HEK293 (cell line): Measurements from ENCODE around the gene MDM2.

ENCODE experiments used
- CTCF ChIA-PET: fragments of 350-600 bp; formaldehyde crosslinking; extraction: SDS; loops from one replicate; lab custom pipeline; 2021; ENCODE audit warnings: antibody characterized with exemption; lab: Yijun Ruan, JAX
- POLR2A ChIA-PET: fragments of 300-600 bp; formaldehyde crosslinking; extraction: SDS; loops from one replicate; lab custom pipeline; 2020; ENCODE audit warnings: antibody characterized with exemption, inconsistent platforms; lab: Yijun Ruan, JAX
- H3K27ac ChIP-seq: fragments of 200-500 bp; sonication (Bioruptor generic); 2 replicates; pipeline ENCODE4 v1.5.1; 2014; ENCODE audit warnings: low read depth, low read length, control low read depth, inconsistent platforms; ENCODE audit errors: extremely low read depth
- H3K36me3 ChIP-seq, 2 experiments: fragments of 200-500 bp in 1 of 2; sonication (Bioruptor generic) in 1 of 2; 1 replicate in 1 of 2; 2 replicates in 1 of 2; pipeline ENCODE4 v1.5.1; 2014 to 2017; ENCODE audit warnings: inconsistent platforms in 2 of 2, low read length in 2 of 2; ENCODE audit not compliant: control insufficient read depth in 2 of 2, insufficient read depth in 1 of 2
- H3K4me1 ChIP-seq: fragments of 200-500 bp; sonication (Bioruptor generic); 2 replicates; pipeline ENCODE4 v1.5.1; 2014; ENCODE audit warnings: mild to moderate bottlenecking, low read length, inconsistent platforms; ENCODE audit not compliant: control insufficient read depth, insufficient read depth
- H3K4me3 ChIP-seq: 2 replicates; pipeline ENCODE4 v1.5.1; 2011; ENCODE audit warnings: low read depth, mild to moderate bottlenecking, control low read depth, low read length, moderate library complexity
- H3K9me3 ChIP-seq: fragments of 200-500 bp; sonication (Bioruptor generic); 2 replicates; pipeline ENCODE4 v1.5.1; 2014; ENCODE audit warnings: low read depth, low read length, inconsistent platforms; ENCODE audit not compliant: control insufficient read depth, insufficient read depth
- IKZF3 ChIP-seq: fragments of 450-650 bp; IDR thresholded peaks from 2 replicates; pipeline ENCODE4 v1.5.0; 2018; ENCODE audit warnings: missing biosample characterization, mild to moderate bottlenecking, missing genetic modification characterization, moderate library complexity
- KLF1 ChIP-seq: fragments of 450-650 bp; formaldehyde crosslinking; IDR thresholded peaks from 2 replicates; pipeline ENCODE4 v1.5.1; 2016; ENCODE audit warnings: missing biosample characterization, missing genetic modification characterization
- PRDM10 ChIP-seq: fragments of 450-650 bp; formaldehyde crosslinking; IDR thresholded peaks from 2 replicates; pipeline ENCODE4 v1.5.1; 2016; ENCODE audit warnings: missing biosample characterization, missing genetic modification characterization
- RBAK ChIP-seq: fragments of 450-650 bp; formaldehyde crosslinking; IDR thresholded peaks from 2 replicates; pipeline ENCODE4 v1.5.1; 2016; ENCODE audit warnings: missing biosample characterization, missing genetic modification characterization
- ZNF140 ChIP-seq: fragments of 450-650 bp; formaldehyde crosslinking; IDR thresholded peaks from 2 replicates; pipeline ENCODE4 v1.5.1; 2016; ENCODE audit warnings: missing biosample characterization, missing genetic modification characterization
- ZNF19 ChIP-seq: fragments of 450-650 bp; formaldehyde crosslinking; IDR thresholded peaks from 2 replicates; pipeline ENCODE4; 2016; ENCODE audit warnings: missing biosample characterization, missing genetic modification characterization, low read depth
- ZNF221 ChIP-seq: fragments of 450-650 bp; formaldehyde crosslinking; IDR thresholded peaks from 2 replicates; pipeline ENCODE4 v1.5.1; 2017; ENCODE audit warnings: missing biosample characterization, missing genetic modification characterization, borderline replicate concordance
- ZNF274 ChIP-seq, 2 experiments: fragments of 200-500 bp in 1 of 2; fragments of 450-650 bp in 1 of 2; sonication (Bioruptor generic) in 1 of 2; formaldehyde crosslinking in 1 of 2; IDR thresholded peaks; 2 replicates each; pipeline versions ENCODE4 v1.5.1 to v1.6.1; 2014 to 2016; ENCODE audit warnings: borderline replicate concordance in 1 of 2, inconsistent platforms in 1 of 2, low read length in 1 of 2, missing biosample characterization in 1 of 2, missing genetic modification characterization in 1 of 2
- ZNF426 ChIP-seq: fragments of 450-650 bp; formaldehyde crosslinking; IDR thresholded peaks from 2 replicates; pipeline ENCODE4 v1.5.1; 2017; ENCODE audit warnings: missing biosample characterization, missing genetic modification characterization, mild to moderate bottlenecking, inconsistent platforms, moderate library complexity
- ZNF521 ChIP-seq: fragments of 450-650 bp; formaldehyde crosslinking; IDR thresholded peaks from 2 replicates; pipeline ENCODE4 v1.5.1; 2017; ENCODE audit warnings: missing biosample characterization, mild to moderate bottlenecking, missing genetic modification characterization
- ZNF624 ChIP-seq: fragments of 450-650 bp; formaldehyde crosslinking; IDR thresholded peaks from 2 replicates; pipeline ENCODE4 v1.5.1; 2017; ENCODE audit warnings: missing biosample characterization, missing genetic modification characterization
- ZNF692 ChIP-seq: fragments of 450-650 bp; formaldehyde crosslinking; IDR thresholded peaks from 2 replicates; pipeline ENCODE4 v1.5.1; 2016; ENCODE audit warnings: missing biosample characterization, missing genetic modification characterization
- ZNF791 ChIP-seq: fragments of 450-650 bp; formaldehyde crosslinking; IDR thresholded peaks from 2 replicates; pipeline ENCODE4 v1.5.1; 2016; ENCODE audit warnings: missing biosample characterization, missing genetic modification characterization
- ZNF837 ChIP-seq: fragments of 450-650 bp; formaldehyde crosslinking; IDR thresholded peaks from 2 replicates; pipeline ENCODE4 v1.5.1; 2016; ENCODE audit warnings: missing biosample characterization, missing genetic modification characterization
- TF ChIP-seq, protein P1 (sequence below): fragments of 450-650 bp; formaldehyde crosslinking; IDR thresholded peaks from 2 replicates; pipeline ENCODE4 v1.5.1; 2016; ENCODE audit warnings: missing biosample characterization, missing genetic modification characterization

The MDM2 gene

DNA sequence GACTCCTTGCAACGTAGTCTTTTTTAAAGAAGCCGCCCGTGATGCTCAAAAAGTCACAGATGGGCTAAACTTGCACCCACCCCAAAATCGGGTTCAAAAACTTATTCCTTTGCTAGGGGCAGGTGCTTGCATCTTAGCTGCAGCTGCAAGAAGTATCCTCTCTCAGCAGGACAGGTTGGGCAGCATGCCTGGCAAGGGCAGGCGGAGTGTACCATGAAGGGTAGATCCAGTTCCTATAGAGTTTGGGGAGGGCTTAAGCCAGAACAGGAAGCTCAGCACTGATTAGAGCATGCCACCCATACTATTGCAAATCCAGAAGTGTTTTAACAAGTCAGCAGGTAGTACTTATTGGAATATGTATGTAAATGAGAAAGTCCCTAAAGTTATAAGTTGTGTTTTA lies 76.3 kb downstream of the MDM2 start:
- no peaks in the 10 kb centered on the region for H3K9me3 ChIP-seq
- no peaks in the 10 kb centered on the region for H3K4me1 ChIP-seq
- H3K4me3 ChIP-seq = no peak overlapping the region
- no peak for TF ChIP-seq ZNF624 (tag by site-specific recombination)
- TF ChIP-seq IKZF3 (tag by site-specific recombination) = no peak
- no peaks in the 10 kb centered on the region for H3K36me3 ChIP-seq
- ChIA-PET CTCF (no interaction called here), POLR2A (no interaction called here)
- no peak overlapping the region for H3K27ac ChIP-seq

- no peak overlapping the region for H3K27ac ChIP-seq
- CTCF ChIA-PET = interaction anchor here (1.0 kb wide), 1 partner anchor 48 kb away, joined by 3 read pairs; no protein-coding TSS in a partner anchor
These were observed 77.4 kb downstream of the MDM2 start for GRCh38 chr12:68885381-68885780.

More at GRCh38 chr12:68885381-68885780, 77.4 kb downstream of the MDM2 start:
- Histone ChIP-seq H3K4me3 (no peak overlapping the region), H3K9me3 (no peaks in the 10 kb centered on the region), H3K4me1 (no peaks in the 10 kb centered on the region), H3K36me3 (no peaks in the 10 kb centered on the region)
- POLR2A ChIA-PET = no interaction called here
- TF ChIP-seq ZNF140 (tag by site-specific recombination) (no peak), ZNF692 (tag by site-specific recombination) (no peak), ZNF274 (IDR thresholded peaks at IDR 0.05; ENCODE audit: low read length) (no peak), ZNF274 (tag by site-specific recombination; IDR thresholded peaks at IDR 0.05; ENCODE audit: borderline replicate concordance) (no peak), ZNF221 (tag by site-specific recombination) (no peak), RBAK (tag by site-specific recombination) (no peak), ZNF791 (no peak), ZNF19 (tag by site-specific recombination) (no peak), ZNF426 (tag by site-specific recombination) (no peak), KLF1 (tag by site-specific recombination) (no peak), PRDM10 (tag by site-specific recombination) (no peak), ZNF521 (no peak), ZNF837 (no peak)
- TF ChIP-seq, protein P1, sequence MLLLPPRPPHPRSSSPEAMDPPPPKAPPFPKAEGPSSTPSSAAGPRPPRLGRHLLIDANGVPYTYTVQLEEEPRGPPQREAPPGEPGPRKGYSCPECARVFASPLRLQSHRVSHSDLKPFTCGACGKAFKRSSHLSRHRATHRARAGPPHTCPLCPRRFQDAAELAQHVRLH (tag by site-specific recombination) = no peak
